Adrenal gland (tissue), 5 donors: ENCODE measurements around the gene GNG2.

Experiments used
- POLR2A ChIP-seq, 2 donors: fragments of 450-650 bp; IDR thresholded peaks; one replicate each; pipeline ENCODE4 v1.6.1; 2017; ENCODE audit warnings: antibody characterized with exemption in 2 of 2, mild to moderate bottlenecking in 2 of 2, moderate library complexity in 1 of 2
- TF ChIP-seq, protein P1 (sequence below), 6 experiments: fragments of 450-650 bp in 4 of 6; fragments of 200-600 bp in 2 of 6; sonication (generic) in 1 of 6; IDR thresholded peaks; 1 replicate in 5 of 6; 2 replicates in 1 of 6; pipeline versions ENCODE4 v1.5.1 to v1.8.0; 2016 to 2021; ENCODE audit warnings: antibody characterized with exemption in 6 of 6, mild to moderate bottlenecking in 2 of 6, moderate library complexity in 1 of 6
- donor health status: DM: no; HTN: no; CAD: no.

DNA sequence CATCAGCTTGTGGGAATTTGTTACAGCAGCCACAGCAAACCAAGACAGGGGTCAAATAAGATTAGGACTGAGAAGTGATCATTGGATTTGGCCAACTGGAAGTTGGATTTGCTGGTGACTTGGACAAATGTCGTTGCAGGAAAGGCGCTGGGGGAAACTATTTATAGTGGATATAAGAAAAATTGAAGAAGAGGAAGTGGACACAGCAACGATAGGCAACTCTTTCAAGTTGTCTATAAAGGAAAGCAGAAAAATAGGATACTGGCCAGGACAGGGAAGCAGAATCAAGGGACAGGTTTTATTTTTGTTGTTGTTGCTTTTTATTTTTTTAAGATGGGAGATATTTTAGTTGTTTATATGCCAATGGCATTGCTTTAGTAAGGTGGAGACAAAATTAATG is 72.8 kb downstream of the GNG2 start:
- TF ChIP-seq, protein P1, sequence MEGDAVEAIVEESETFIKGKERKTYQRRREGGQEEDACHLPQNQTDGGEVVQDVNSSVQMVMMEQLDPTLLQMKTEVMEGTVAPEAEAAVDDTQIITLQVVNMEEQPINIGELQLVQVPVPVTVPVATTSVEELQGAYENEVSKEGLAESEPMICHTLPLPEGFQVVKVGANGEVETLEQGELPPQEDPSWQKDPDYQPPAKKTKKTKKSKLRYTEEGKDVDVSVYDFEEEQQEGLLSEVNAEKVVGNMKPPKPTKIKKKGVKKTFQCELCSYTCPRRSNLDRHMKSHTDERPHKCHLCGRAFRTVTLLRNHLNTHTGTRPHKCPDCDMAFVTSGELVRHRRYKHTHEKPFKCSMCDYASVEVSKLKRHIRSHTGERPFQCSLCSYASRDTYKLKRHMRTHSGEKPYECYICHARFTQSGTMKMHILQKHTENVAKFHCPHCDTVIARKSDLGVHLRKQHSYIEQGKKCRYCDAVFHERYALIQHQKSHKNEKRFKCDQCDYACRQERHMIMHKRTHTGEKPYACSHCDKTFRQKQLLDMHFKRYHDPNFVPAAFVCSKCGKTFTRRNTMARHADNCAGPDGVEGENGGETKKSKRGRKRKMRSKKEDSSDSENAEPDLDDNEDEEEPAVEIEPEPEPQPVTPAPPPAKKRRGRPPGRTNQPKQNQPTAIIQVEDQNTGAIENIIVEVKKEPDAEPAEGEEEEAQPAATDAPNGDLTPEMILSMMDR (IDR thresholded peaks at IDR 0.05) = no peak
- TF ChIP-seq POLR2A (IDR thresholded peaks at IDR 0.05) = no peak
